Stimulated activated CD8-positive, alpha-beta memory T cell treated with anti-CD3 and anti-CD28 coated beads, Interleukin-15, amount 100 ng/mL, for 48 hours (primary cell): Measurements from ENCODE around the gene IREB2.

ENCODE experiments used
- DNase-seq, 2 donors: peaks; one replicate each; pipeline ENCODE4 v3.0.0-alpha.2; 2020; ENCODE audit warnings: low read depth in 2 of 2

IREB2 gene

DNA sequence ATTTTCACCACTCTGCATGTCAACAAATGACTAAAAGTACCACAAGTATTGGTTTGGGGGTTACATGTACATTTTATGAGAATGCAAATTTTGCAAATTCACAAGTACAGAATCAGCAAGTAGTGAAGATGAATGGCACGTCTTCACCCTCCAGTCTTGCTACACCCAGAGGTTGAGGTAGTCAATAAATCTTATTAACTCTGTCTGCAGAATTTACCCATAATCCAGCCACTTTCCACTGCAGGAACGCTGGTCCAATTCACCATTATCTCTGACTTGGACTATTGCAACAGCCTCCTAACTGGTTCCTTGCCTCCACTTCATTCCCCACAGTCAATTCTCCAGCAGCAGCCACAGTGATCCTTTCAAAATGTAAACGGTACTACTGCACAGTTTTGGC, 112.8 kb downstream of the IREB2 start:
- DNase-seq = no peak
